ENCODE data around the gene B4GALNT4.

DNA sequence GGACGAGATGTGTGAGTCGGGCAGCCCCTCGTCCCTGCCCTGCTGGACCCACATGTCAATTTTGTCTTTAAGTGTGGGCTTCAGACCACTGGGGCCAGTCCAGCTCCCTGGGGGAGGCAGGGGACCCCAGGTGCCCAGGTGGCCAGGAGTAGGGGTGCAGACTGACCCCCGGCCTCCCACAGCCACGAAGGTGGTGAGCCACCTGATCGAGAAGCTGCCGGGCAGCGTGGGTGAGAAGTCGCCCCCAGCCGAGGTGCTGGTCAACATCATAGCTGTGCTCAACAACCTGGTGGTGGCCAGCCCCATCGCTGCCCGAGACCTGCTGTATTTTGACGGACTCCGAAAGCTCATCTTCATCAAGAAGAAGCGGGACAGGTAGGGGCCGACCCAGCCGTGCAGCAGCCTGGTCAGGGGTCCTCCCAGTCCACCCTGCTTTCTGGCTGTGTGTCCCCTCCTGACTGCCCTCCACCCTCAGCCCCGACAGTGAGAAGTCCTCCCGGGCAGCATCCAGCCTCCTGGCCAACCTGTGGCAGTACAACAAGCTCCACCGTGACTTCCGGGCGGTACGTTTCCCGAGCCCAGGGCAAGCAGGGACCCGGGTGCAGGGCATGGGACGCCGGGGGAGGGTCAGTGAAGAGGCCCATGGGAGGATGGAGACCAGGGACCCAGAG, 34.6 kb downstream of the B4GALNT4 start:
- TF ChIP-seq GATA2 (IDR thresholded peaks at IDR 0.05; ENCODE audit: low read depth, low read length): no peak
- TF ChIP-seq GATA3 (IDR thresholded peaks at IDR 0.05; ENCODE audit: low read depth, low read length): no peak

All from SH-SY5Y (cell line).